Lower leg skin (tissue), 4 donors: Measurements from ENCODE around the gene PSMD1. TPM values are rescaled to one million over a fixed set of nuclear protein-coding genes. Genes with fewer than 3 reads are reported as not detected.
A peak's percentile ranks its signal among the peaks of the same experiment; 100 is the strongest.
"Not testable (repeated sequence)": the region's sequence is repeated elsewhere in the genome, so short reads cannot be mapped to it uniquely, and the experiment has no call there.

ENCODE experiments used
- DNase-seq, 2 donors: peaks; one replicate each; pipeline ENCODE4 v3.0.0-alpha.2; 2019; ENCODE audit warnings: low spot score in 2 of 2
- H3K4me3 ChIP-seq: fragments of 200-600 bp; sonication (generic); 2 replicates; pipeline ENCODE4 v1.5.1; 2017; ENCODE audit warnings: mild to moderate bottlenecking, low read depth; ENCODE audit not compliant: poor library complexity, severe bottlenecking
- CTCF ChIP-seq, 3 donors: fragments of 450-650 bp; IDR thresholded peaks; one replicate each; pipeline ENCODE4 v1.5.1; 2016; ENCODE audit warnings: antibody characterized with exemption in 3 of 3, mild to moderate bottlenecking in 3 of 3, moderate library complexity in 2 of 3
- POLR2A ChIP-seq, 2 donors: fragments of 450-650 bp; IDR thresholded peaks; one replicate each; pipeline ENCODE4 v1.6.1; 2016 to 2017; ENCODE audit warnings: antibody characterized with exemption in 2 of 2, mild to moderate bottlenecking in 1 of 2, moderate library complexity in 1 of 2
- WGBS, 2 donors: methylation state at CpG; one replicate each; pipeline ENCODE4 v1.1.5; 2018; 5-methylcytosine and 5-hydroxymethylcytosine counted together
- intact Hi-C: fragments of 100-400 bp; cut with DNase I; formaldehyde crosslinking; loops from one replicate; pipeline ENCODE4 v1.15.0; 2023; ENCODE audit warnings: low total_unique reads
- total RNA-seq, 4 donors: library from RNA; depleted of rRNA; stranded (reverse); fragments of >200 nt; gene quantifications; one replicate each; pipeline ENCODE4 v1.1.0, GENCODE V29; 2016

The PSMD1 gene
- total RNA-seq, 4 donors from 2014 or later = 49.8 to 67.9 (median 57.4) TPM

- TF ChIP-seq POLR2A (IDR thresholded peaks at IDR 0.05) (no peak), CTCF (IDR thresholded peaks at IDR 0.05) (no peak)
- DNase-seq = no peak
- no peak overlapping the region for H3K4me3 ChIP-seq
- intact Hi-C loops = no loop called here
- 96 to 97% methylated on average over 8 of the region's 8 CpGs for whole genome bisulfite sequencing, 2 donors
These were observed 43.3 kb downstream of the PSMD1 start for GRCh38 chr2:231099918-231100317.

- 90 to 93% methylated on average over 2 of the region's 2 CpGs for WGBS, 2 donors
- H3K4me3 ChIP-seq, DNase-seq, intact Hi-C loops: not testable (repeated sequence)
These were observed 43.7 kb downstream of the PSMD1 start for GRCh38 chr2:231100321-231100720.

GRCh38 chr2:231100990-231101389 is 44.3 kb downstream of the PSMD1 start:
- no peak for TF ChIP-seq CTCF (IDR thresholded peaks at IDR 0.05)
- TF ChIP-seq POLR2A (IDR thresholded peaks at IDR 0.05) = no peak
- intact Hi-C loops = no loop called here

GRCh38 chr2:231102772-231103171 is 46.1 kb downstream of the PSMD1 start:
- H3K4me3 ChIP-seq = no peak overlapping the region
- intact Hi-C loops = no loop called here
- WGBS, 2 donors = 84 to 85% methylated on average over 2 of the region's 2 CpGs
- no peak for DNase-seq
- TF ChIP-seq POLR2A (IDR thresholded peaks at IDR 0.05) = no peak

More at GRCh38 chr2:231100990-231101389, 44.3 kb downstream of the PSMD1 start:
- 96 to 98% methylated on average over 4 of the region's 4 CpGs for WGBS, 2 donors
- H3K4me3 ChIP-seq = no peak overlapping the region
- no peak for DNase-seq

GRCh38 chr2:231104115-231104713 is 47.5 kb downstream of the PSMD1 start:
- no peak overlapping the region for H3K4me3 ChIP-seq
- 23 to 29% methylated on average over 3 of the region's 3 CpGs for WGBS, 2 donors
- intact Hi-C loops = no loop called here
- peak in 1 of 2 donors; percentile 54 for DNase-seq
- TF ChIP-seq POLR2A (IDR thresholded peaks at IDR 0.05) = no peak
- TF ChIP-seq CTCF (IDR thresholded peaks at IDR 0.05) = no peak

- intact Hi-C loops = no loop called here
- H3K4me3 ChIP-seq = no peak overlapping the region
- TF ChIP-seq CTCF (IDR thresholded peaks at IDR 0.05) (no peak), POLR2A (IDR thresholded peaks at IDR 0.05) (no peak)
- DNase-seq = no peak
- WGBS, 2 donors = 63 to 67% methylated on average over 1 of the region's 1 CpG
These were observed 53.9 kb downstream of the PSMD1 start for GRCh38 chr2:231110551-231110950.

- H3K4me3 ChIP-seq = no peak overlapping the region
- WGBS, 2 donors = 93 to 94% methylated on average over 1 of the region's 1 CpG
- TF ChIP-seq CTCF (IDR thresholded peaks at IDR 0.05) = no peak
- no peak for TF ChIP-seq POLR2A (IDR thresholded peaks at IDR 0.05)
- DNase-seq = no peak
- intact Hi-C loops = no loop called here
These were observed 55.3 kb downstream of the PSMD1 start for GRCh38 chr2:231111987-231112386.
